ENCODE data around the gene STX18. TPM values are rescaled to one million over a fixed set of nuclear protein-coding genes. Genes with fewer than 3 reads are reported as not detected.

The STX18 gene
- total and polyA plus RNA-seq, 2 donors from 2014 or later, result 37.2 to 66.8 TPM

DNA sequence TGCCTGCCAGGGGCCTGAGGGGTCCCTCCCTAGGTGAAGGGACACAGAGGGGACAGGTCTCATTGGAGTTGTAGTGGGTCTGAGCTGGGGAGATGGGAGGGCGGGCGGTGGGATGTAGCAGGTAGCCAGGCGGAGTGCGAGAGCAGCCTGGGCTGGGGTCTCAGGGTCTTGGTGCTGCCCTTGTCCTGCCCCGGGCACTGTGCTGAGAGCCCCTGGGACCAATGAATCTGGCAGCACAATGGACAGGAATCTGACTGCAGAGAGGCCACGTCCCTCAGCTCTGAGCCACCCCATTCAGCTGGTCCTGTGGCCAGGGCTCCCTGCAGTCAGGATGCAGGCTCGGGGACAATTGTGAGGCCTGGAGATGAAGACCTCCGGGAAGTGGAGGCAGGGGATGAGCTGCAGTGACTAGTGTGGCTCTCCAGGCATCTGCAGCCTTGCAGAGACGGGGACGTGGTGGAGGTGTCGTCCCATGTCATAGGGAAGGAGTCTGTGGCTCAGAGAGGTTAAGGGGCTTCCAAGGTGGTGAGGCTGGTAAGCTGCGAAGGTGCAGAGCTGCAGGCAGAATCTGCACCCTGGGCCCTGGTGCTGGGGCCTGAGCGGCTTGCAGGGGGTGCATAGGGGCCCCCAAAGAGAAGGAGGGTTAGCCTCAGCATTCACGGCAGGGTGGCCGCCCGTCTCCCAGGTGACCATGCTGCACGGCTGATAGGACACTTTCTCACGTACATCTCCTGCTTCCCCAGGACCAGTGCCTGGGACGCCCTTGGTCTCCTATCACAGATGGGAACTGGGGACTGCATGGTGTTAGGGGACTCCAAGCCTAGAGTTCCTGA, 134.3 kb downstream of the STX18 start:
- no peak overlapping the region for H3K9ac ChIP-seq (ENCODE audit: low read length in 3 of 3)
- no peaks in the 10 kb centered on the region for H3K4me1 ChIP-seq (ENCODE audit: control insufficient read depth in 2 of 3, insufficient read depth in 2 of 3, low read depth in 1 of 3, low read length in 3 of 3)
- no peaks in the 10 kb centered on the region for H3K9me3 ChIP-seq (ENCODE audit: control insufficient read depth in 2 of 3, insufficient read depth in 1 of 3, low read length in 3 of 3)
- TF ChIP-seq, protein P1, sequence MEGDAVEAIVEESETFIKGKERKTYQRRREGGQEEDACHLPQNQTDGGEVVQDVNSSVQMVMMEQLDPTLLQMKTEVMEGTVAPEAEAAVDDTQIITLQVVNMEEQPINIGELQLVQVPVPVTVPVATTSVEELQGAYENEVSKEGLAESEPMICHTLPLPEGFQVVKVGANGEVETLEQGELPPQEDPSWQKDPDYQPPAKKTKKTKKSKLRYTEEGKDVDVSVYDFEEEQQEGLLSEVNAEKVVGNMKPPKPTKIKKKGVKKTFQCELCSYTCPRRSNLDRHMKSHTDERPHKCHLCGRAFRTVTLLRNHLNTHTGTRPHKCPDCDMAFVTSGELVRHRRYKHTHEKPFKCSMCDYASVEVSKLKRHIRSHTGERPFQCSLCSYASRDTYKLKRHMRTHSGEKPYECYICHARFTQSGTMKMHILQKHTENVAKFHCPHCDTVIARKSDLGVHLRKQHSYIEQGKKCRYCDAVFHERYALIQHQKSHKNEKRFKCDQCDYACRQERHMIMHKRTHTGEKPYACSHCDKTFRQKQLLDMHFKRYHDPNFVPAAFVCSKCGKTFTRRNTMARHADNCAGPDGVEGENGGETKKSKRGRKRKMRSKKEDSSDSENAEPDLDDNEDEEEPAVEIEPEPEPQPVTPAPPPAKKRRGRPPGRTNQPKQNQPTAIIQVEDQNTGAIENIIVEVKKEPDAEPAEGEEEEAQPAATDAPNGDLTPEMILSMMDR (IDR thresholded peaks at IDR 0.05; ENCODE audit: borderline replicate concordance, extremely low read depth, insufficient read depth), result no peak
- DNase-seq (peak in 1 of 5 donors; percentile 61), FAIRE-seq (no peak)
- H3K27ac ChIP-seq (ENCODE audit: low read depth in 2 of 2, low read length in 2 of 2), result no peak overlapping the region
- no peaks in the 10 kb centered on the region for H3K36me3 ChIP-seq (ENCODE audit: control insufficient read depth in 2 of 3, insufficient read depth in 3 of 3, low read length in 3 of 3)
- intact Hi-C loops (cut with DNase I), result no loop called here
- no peaks in the 10 kb centered on the region for H3K27me3 ChIP-seq (ENCODE audit: control insufficient read depth, insufficient read depth, low read length)
- no peak overlapping the region for H3K4me3 ChIP-seq (ENCODE audit: low read length in 3 of 3)

DNA sequence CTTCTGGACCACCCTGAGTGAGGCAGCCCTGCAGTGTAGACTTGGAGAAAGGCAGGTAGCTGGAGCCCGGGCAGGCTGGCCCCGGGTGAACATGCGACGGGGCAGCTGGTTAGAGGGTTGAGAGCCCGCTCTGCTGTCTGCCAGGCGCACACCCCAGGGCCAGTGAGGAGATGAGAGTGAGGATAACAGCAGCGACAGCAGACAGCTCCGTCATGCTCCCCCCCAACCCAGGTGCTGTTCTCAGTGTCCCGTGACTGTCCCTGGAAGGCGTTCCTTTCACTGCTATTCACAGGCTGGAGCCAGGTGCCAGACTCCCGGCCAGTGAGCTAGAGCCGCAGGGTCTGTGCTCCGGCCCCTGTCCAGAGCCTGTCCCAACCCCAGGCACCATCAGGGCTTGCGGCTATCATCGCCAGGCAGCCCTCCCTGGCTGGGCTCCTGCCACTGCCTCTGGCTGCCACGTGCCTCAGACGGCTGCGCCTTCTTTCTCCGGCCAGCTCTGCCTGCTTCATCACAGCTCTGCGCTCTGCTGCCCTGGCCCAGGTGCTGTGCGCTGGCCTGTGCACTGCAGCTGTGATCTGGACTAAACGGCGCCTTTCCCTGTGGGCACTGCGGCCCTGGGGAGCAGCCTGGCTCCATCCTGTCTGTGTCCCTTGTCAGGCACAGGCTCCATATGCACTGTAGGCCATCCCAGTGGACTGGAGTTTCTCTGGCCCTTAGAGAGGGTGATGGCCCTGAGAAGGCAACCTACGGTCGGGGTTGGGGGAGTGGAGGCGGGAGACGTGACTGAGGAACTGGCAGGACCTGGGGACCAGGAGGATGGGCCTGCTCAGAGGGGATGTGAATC, 135.2 kb downstream of the STX18 start:
- FAIRE-seq (no peak), DNase-seq (peak in 3 of 5 donors; percentile 58 to 69 (median 61))
- Histone ChIP-seq H3K9me3 (ENCODE audit: control insufficient read depth in 2 of 3, insufficient read depth in 1 of 3, low read length in 3 of 3) (no peaks in the 10 kb centered on the region), H3K4me1 (ENCODE audit: control insufficient read depth in 2 of 3, insufficient read depth in 2 of 3, low read depth in 1 of 3, low read length in 3 of 3) (no peaks in the 10 kb centered on the region), H3K4me3 (ENCODE audit: low read length in 3 of 3) (no peak overlapping the region), H3K27ac (ENCODE audit: low read depth in 2 of 2, low read length in 2 of 2) (no peak overlapping the region), H3K36me3 (ENCODE audit: control insufficient read depth in 2 of 3, insufficient read depth in 3 of 3, low read length in 3 of 3) (no peaks in the 10 kb centered on the region), H3K27me3 (ENCODE audit: control insufficient read depth, insufficient read depth, low read length) (no peaks in the 10 kb centered on the region), H3K9ac (ENCODE audit: low read length in 3 of 3) (no peak overlapping the region)
- TF ChIP-seq, protein P1 (IDR thresholded peaks at IDR 0.05; ENCODE audit: borderline replicate concordance, extremely low read depth, insufficient read depth), result no peak
- intact Hi-C loops (cut with DNase I), result no loop called here

DNA sequence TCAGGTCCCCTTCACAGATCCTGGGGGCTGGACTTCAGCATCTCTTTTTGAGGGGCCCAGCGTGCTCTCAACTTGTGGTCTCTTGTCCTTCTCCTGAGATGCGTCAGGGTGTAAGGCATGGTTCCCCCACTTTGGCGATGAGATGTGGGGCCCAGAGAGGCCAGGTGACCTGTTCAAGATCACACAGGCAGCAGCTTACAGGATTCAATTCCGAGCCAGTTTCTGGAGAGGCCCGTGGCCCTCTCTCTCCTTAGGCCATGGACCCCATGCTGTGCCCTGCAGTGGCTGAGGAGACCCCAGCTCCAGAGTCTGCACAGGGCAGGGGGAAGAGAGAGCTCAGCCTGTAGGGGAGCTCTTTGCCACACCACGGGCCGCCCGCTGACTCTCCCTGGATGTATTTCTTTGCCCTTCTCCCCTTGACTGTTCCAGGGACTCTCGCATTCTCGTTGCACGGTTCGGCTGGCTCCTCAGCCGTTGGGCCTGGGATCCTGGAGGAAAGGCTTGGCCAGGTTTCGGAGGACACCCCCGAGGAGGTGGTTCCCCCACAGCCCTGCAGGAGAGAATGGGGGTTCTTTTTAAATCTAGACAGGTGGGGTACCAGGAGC, 136.4 kb downstream of the STX18 start:
- intact Hi-C loops (cut with DNase I), result no loop called here
- DNase-seq, result peak in 1 of 5 donors; percentile 43
- H3K9me3 ChIP-seq (ENCODE audit: control insufficient read depth in 2 of 3, insufficient read depth in 1 of 3, low read length in 3 of 3), result no peaks in the 10 kb centered on the region
- H3K27me3 ChIP-seq (ENCODE audit: control insufficient read depth, insufficient read depth, low read length), result no peaks in the 10 kb centered on the region
- TF ChIP-seq, protein P1 (IDR thresholded peaks at IDR 0.05; ENCODE audit: borderline replicate concordance, extremely low read depth, insufficient read depth), result no peak
- no peaks in the 10 kb centered on the region for H3K4me1 ChIP-seq (ENCODE audit: control insufficient read depth in 2 of 3, insufficient read depth in 2 of 3, low read depth in 1 of 3, low read length in 3 of 3)
- H3K36me3 ChIP-seq (ENCODE audit: control insufficient read depth in 2 of 3, insufficient read depth in 3 of 3, low read length in 3 of 3), result no peaks in the 10 kb centered on the region
- no peak overlapping the region for H3K9ac ChIP-seq (ENCODE audit: low read length in 3 of 3)
- H3K4me3 ChIP-seq (ENCODE audit: low read length in 3 of 3), result no peak overlapping the region
- no peak for FAIRE-seq
- H3K27ac ChIP-seq (ENCODE audit: low read depth in 2 of 2, low read length in 2 of 2), result no peak overlapping the region
